Activated naive CD8-positive, alpha-beta T cell treated with anti-CD3 and anti-CD28 coated beads, Interleukin-2, amount 50 U/mL, for 16 hours (primary cell): ENCODE measurements around the gene CA5B.
"Not testable (repeated sequence)": the region's sequence is repeated elsewhere in the genome, so short reads cannot be mapped to it uniquely, and the experiment has no call there.

Source experiments
- DNase-seq: peaks from one replicate; pipeline ENCODE4 v3.0.0-alpha.2; 2020; ENCODE audit warnings: low read depth, low spot score

Gene CA5B

DNA sequence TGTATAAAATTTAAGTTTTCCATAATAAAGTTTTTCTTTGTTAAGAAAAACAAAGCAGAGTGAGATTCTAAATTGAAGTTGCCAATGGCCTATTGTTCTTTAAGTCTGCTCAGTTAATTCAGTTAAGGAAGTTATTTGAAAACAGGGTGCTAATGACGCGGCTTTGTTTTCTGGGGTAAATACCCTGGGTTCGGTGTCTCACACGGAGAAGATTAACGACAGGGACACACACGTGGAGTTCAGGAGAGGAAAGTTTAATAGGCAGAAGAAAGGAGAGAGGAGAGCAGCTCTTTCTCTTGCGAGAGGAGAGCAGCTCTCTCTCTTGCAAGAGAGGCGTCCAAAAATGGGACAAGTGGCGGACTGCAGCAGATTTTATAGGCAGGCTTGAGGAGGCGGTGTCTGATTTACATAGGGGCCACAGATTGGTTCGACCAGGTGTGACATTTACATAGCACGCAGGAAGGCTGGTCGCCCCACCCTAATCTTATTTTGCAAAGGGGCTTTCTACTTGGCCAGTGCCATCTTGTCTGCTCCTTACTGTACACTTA, 9.6 kb downstream of the CA5B start:
- no peak for DNase-seq

- no peak for DNase-seq
Observed at GRCh38 chrX:15748841-15749240, 10.8 kb downstream of the CA5B start.

GRCh38 chrX:15749642-15750610, 11.9 kb downstream of the CA5B start:
- no peak for DNase-seq

DNA sequence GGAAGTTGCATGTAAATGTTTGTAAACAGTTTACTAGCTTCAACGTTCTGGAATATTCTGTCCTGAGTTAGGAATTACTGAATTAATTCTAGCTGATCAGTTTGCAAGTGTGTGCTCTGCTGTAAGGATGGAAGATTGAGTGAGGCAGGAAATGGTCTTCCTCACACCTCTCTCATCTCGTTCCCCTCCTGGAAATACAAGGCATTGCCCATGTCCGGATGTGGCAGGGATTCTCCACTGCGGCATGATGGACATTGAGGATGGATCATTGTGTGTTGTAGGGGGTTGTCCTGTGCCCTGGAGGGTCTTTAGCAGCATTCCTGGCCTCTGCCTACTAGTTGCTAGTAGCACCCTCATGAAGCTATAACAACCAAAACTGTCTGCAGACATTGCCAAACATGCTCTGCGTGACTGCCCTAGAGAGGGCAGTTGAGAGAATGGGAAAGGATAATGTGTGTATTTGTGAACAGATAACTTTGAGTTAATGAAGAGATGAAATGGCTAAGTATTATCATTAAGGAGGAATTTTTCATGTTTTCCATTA, 12.6 kb downstream of the CA5B start:
- no peak for DNase-seq

DNA sequence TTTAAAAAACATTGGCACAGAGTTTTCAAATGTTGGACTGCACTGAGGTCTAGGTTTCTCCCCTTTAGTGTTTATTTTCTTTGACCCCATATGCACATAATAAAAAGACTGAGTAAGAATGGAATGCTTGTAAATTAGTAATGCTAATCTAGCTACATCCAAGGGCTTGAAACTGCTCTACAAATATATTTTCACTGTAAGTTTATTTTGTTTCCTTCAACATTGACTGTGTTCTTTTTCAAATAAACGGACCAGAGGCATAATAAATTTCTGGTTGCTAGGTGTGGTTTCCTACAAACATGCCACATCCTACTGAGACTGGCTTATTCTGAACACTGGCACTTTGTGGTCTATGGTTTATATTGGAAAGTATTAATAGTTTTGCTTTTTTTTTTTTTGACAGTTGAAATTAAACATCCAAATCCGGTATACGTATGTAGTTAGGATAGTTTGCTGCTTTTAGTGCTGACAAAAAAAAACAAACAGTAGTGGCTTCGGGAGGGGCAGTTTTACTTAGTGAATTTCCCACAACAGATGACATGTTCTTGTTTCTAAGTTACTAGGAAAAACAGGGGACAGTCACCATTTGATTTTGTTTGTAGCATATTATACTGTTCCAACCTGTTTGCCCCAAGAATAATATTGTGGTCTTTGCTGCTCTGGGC, 13.2 kb downstream of the CA5B start:
- no peak for DNase-seq

DNA sequence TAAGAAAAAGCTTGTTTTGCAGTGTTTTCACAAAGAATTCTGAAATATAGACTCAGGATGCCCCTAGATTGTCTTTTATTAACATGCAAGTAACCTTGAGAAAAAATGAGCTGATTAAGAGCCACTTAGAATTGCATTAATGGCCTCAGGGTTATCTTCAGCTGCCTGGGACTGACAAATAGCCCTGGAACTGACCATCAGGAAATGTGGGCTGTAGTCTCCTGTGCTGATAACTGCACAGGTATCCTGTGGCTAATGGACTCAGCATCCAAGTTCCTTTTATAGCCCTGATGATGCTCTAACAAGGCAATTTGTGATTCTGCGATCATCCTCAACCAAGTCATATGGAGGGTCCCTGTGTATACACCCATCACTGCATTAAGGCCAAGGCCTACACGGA, 17.0 kb downstream of the CA5B start:
- no peak for DNase-seq

- DNase-seq = no peak
Observed at GRCh38 chrX:15758140-15758539, 20.1 kb downstream of the CA5B start.

- DNase-seq = not testable (repeated sequence)
Observed at GRCh38 chrX:15759886-15760285, 21.8 kb downstream of the CA5B start.

GRCh38 chrX:15761564-15762191, 23.6 kb downstream of the CA5B start:
- DNase-seq = no peak

DNA sequence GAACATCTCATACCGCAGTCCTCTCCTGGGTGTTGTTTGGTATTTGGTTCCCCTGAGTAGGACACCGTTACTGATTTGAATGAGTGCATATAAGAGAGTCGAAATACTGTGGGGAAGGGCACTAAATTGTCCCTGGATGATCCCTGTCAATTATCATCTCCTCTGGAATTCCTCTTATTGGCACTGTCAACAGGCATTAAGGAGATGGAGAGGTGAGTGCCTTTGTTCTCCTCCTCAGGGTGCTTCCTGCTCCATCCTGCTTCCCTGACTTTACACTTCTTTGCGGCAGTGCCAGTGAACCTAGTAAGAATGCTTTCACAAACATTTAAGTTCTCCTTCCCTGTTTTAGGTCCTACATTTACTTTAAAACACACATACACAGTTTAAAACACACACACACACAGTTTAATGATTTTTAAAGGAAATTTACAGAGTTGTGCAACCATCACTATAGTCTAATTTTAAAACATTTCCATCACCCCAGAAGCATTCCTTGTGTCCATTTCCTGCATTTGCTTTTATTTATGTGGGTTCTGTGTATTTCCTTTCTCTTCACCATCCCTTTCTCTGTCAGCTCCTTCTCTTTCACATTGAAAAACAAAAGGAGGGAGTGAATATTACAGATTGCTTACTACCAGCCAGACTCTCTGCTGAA, 31.4 kb downstream of the CA5B start:
- DNase-seq = no peak

DNA sequence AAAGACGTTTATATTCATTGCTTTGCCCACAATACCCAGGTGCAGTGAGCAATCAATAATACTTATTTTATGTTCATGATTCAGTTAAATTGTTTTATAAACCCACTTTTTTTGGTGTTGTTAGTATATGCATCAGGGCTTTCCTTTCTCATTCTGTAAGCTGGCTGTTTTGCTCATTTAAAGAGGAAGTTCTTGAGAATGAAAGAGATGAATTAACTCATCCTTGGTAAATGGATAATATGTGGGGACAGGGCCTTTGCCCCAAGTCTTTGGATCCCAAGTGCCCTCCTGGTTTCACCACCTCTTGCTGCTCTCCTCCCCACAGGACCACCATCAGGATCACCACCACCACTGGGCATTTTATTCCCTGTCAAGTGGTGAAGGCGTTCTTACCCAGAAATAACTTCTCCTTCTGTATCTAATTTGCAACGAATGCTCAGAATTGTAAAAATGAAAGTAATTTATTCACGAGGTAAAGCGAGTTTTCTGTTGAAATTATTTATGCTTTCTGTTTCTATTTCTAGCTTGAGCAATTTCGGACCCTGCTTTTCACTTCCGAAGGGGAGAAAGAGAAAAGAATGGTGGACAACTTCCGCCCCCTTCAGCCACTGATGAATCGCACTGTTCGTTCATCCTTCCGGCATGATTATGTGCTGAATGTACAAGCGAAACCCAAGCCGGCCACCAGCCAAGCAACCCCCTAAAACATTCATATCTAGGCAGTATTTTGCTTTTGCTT, 44.1 kb downstream of the CA5B start:
- no peak for DNase-seq

DNA sequence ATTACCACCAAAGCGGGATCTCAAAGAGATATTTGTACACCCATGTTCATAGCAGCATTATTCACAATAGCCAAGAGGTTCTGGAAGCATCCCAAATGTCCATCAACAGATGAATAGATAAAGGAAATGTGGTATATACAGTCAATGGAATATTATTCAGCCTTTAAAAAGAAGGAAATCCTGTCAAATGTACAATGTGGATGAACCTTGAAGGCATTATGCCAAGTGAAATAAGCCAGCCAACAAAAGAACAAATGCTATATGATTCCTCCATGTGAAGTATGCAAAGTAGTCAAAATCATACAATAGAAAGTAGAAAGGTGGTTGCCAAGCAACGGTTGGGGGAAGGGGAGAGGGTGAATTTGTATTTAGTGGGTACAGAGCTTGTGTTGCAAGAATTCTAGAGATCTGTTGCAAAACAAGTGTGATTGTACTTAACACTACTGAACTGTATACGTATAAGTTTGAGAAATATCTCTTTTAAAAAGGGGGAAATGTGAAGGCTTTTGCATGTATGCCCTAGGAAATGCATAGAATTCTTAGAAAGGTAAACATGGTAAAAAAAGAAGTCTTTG, 47.2 kb downstream of the CA5B start:
- DNase-seq = no peak

- DNase-seq = no peak
Observed at GRCh38 chrX:15786915-15787314, 48.8 kb downstream of the CA5B start.

GRCh38 chrX:15789979-15790768, 52.1 kb downstream of the CA5B start, which contains the start of gene ZRSR2:
Gene ZRSR2, plus strand, starts transcription at chrX:15790484. Its CDS starts 12 bp downstream, at chrX:15790496.
- DNase-seq = peak; percentile 66

- no peak for DNase-seq
Observed at GRCh38 chrX:15790769-15791290, 52.8 kb downstream of the CA5B start.

GRCh38 chrX:15797707-15798106, 59.6 kb downstream of the CA5B start:
- no peak for DNase-seq

DNA sequence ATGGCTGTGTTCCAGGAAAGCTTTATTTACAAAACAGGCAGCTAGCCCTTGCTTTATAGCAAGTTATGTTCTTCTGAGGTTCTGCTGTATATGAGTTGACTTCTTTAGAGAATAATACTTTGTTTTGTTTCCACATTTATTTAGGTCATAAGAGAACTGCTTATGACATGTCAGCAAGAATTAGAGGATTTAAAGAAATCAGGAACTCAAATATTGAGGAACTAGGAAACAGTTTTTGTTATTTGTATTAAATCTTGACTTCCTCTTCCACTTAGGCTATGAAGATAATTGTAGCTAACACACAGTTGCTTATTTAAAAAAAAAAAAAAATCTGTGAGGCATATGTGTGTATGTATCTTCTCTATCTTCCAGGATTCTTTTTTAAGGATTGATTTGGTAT, 66.5 kb downstream of the CA5B start:
- DNase-seq = no peak

GRCh38 chrX:15808254-15808653, 70.2 kb downstream of the CA5B start:
- no peak for DNase-seq
